SU-DHL-6 (cell line): ENCODE measurements around the gene ZNF516.

Experiments
- H2AFZ ChIP-seq: fragments of 200-600 bp; sonication (generic); 2 replicates; pipeline ENCODE4 v1.6.1; 2014; ENCODE audit warnings: low read depth, mild to moderate bottlenecking, moderate library complexity, mixed read lengths, antibody characterized with exemption, low read length; ENCODE audit not compliant: severe bottlenecking
- H3F3A ChIP-seq: fragments of 200-600 bp; shearing (Covaris generic); 2 replicates; pipeline ENCODE4 v1.6.0; 2016; ENCODE audit warnings: antibody characterized with exemption, mild to moderate bottlenecking; ENCODE audit not compliant: insufficient read depth
- H3K27ac ChIP-seq: fragments of 200-600 bp; sonication (generic); 2 replicates; pipeline ENCODE4 v1.5.1; 2016; ENCODE audit warnings: low read depth, mild to moderate bottlenecking, low read length, moderate library complexity, mixed read lengths
- H3K27me3 ChIP-seq: fragments of 200-600 bp; sonication (generic), shearing (Covaris generic); 2 replicates; pipeline ENCODE4 v1.6.0; 2014; ENCODE audit warnings: mild to moderate bottlenecking, low read length
- H3K36me3 ChIP-seq: fragments of 200-600 bp; sonication (generic); 2 replicates; pipeline ENCODE4 v1.6.1; 2014; ENCODE audit warnings: mild to moderate bottlenecking, low read length, mixed read lengths
- H3K4me2 ChIP-seq: fragments of 300-600, 200-600 bp; shearing (Covaris generic), sonication (generic); 2 replicates; pipeline ENCODE4 v1.6.0; 2014; ENCODE audit warnings: low read length, low read depth, mild to moderate bottlenecking; ENCODE audit not compliant: poor library complexity, severe bottlenecking
- H3K4me3 ChIP-seq: fragments of 200-600 bp; sonication (generic); 2 replicates; pipeline ENCODE4 v1.5.1; 2014; ENCODE audit warnings: antibody characterized with exemption, low read length, mild to moderate bottlenecking, mixed read lengths; ENCODE audit not compliant: insufficient read depth, poor library complexity, severe bottlenecking
- H3K79me2 ChIP-seq: fragments of 200-600 bp; sonication (generic); 2 replicates; pipeline ENCODE4 v1.6.1; 2014; ENCODE audit warnings: mild to moderate bottlenecking, low read length, moderate library complexity; ENCODE audit not compliant: insufficient read depth
- H3K9ac ChIP-seq: fragments of 200-600 bp; sonication (generic); 2 replicates; pipeline ENCODE4 v1.7.0; 2014; ENCODE audit warnings: mild to moderate bottlenecking, low read length
- H3K9me2 ChIP-seq: fragments of 200-600 bp; sonication (generic); replicated peaks from 2 replicates; pipeline ENCODE4 v1.6.1; 2014; ENCODE audit warnings: low read length; ENCODE audit not compliant: insufficient read depth
- H3K9me3 ChIP-seq: fragments of 200-600 bp; sonication (generic); 2 replicates; pipeline ENCODE4 v1.6.1; 2014; ENCODE audit warnings: low read length, mixed read lengths; ENCODE audit not compliant: insufficient read depth
- H4K20me1 ChIP-seq: fragments of 200-600 bp; sonication (generic); 2 replicates; pipeline ENCODE4 v1.6.1; 2014; ENCODE audit warnings: low read depth, mild to moderate bottlenecking, antibody characterized with exemption, low read length, moderate library complexity, mixed read lengths
- EZH2phosphoT487 ChIP-seq: fragments of 200-600 bp; sonication (generic), shearing (Covaris generic); conservative IDR thresholded peaks from 2 replicates; pipeline ENCODE4 v1.6.1; 2018; ENCODE audit warnings: mild to moderate bottlenecking, antibody characterized with exemption, low read length, moderate library complexity, mixed read lengths
- TF ChIP-seq, protein P1 (sequence below): fragments of 200-600 bp; sonication (generic); IDR thresholded peaks from one replicate; pipeline ENCODE4 v1.5.1; 2017; ENCODE audit warnings: antibody characterized with exemption, mild to moderate bottlenecking, low read length, moderate library complexity; ENCODE audit not compliant: insufficient read depth, poor library complexity, severe bottlenecking

Gene ZNF516

DNA sequence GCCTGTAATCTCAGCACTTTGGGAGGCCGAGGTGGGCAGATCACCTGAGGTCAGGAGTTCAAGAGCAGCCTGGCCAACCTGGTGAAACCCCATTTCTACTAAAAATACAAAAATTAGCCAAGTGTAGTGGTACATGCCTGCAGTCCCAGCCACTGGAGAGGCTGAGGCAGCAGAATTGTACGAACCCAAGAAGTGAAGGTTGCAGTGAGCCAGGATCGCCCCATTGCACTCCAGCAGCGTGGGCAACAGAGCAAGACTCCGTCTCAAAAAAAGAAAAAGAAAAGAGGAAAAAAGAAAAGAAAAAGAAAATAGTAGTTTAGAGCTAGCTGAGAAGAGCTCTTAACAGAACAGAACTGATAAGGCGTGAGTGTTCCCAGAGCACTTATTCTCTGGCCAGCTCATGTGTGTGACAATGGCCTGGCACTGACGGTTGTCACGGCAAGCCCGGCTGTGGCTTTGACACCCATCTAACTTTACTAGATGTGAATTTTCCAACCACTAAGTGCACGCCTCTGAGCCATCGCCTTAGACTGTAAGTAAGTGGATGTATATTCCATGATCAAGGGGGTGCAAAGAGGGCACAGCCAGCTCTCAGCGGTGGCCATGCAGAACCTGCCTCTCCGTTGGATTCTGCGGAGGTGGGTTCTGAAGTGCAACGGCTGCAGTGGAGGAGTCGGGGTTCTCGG, 80.0 kb downstream of the ZNF516 start:
- peaks cover 76% of the 10 kb centered on the region for H3K79me2 ChIP-seq
- H3K4me2 ChIP-seq: no peak overlapping the region
- no peak overlapping the region for H2AFZ ChIP-seq
- H4K20me1 ChIP-seq: peaks cover 17% of the 10 kb centered on the region
- no peak overlapping the region for H3K9ac ChIP-seq
- H3F3A ChIP-seq: no peaks in the 10 kb centered on the region
- no peak overlapping the region for H3K4me3 ChIP-seq
- no peaks in the 10 kb centered on the region for H3K9me3 ChIP-seq
- H3K27me3 ChIP-seq: no peaks in the 10 kb centered on the region
- TF ChIP-seq, protein P1, sequence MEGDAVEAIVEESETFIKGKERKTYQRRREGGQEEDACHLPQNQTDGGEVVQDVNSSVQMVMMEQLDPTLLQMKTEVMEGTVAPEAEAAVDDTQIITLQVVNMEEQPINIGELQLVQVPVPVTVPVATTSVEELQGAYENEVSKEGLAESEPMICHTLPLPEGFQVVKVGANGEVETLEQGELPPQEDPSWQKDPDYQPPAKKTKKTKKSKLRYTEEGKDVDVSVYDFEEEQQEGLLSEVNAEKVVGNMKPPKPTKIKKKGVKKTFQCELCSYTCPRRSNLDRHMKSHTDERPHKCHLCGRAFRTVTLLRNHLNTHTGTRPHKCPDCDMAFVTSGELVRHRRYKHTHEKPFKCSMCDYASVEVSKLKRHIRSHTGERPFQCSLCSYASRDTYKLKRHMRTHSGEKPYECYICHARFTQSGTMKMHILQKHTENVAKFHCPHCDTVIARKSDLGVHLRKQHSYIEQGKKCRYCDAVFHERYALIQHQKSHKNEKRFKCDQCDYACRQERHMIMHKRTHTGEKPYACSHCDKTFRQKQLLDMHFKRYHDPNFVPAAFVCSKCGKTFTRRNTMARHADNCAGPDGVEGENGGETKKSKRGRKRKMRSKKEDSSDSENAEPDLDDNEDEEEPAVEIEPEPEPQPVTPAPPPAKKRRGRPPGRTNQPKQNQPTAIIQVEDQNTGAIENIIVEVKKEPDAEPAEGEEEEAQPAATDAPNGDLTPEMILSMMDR: no peak
- TF ChIP-seq EZH2phosphoT487: no peak
- H3K27ac ChIP-seq: no peak overlapping the region
- no peaks in the 10 kb centered on the region for H3K9me2 ChIP-seq
- H3K36me3 ChIP-seq: no peaks in the 10 kb centered on the region

DNA sequence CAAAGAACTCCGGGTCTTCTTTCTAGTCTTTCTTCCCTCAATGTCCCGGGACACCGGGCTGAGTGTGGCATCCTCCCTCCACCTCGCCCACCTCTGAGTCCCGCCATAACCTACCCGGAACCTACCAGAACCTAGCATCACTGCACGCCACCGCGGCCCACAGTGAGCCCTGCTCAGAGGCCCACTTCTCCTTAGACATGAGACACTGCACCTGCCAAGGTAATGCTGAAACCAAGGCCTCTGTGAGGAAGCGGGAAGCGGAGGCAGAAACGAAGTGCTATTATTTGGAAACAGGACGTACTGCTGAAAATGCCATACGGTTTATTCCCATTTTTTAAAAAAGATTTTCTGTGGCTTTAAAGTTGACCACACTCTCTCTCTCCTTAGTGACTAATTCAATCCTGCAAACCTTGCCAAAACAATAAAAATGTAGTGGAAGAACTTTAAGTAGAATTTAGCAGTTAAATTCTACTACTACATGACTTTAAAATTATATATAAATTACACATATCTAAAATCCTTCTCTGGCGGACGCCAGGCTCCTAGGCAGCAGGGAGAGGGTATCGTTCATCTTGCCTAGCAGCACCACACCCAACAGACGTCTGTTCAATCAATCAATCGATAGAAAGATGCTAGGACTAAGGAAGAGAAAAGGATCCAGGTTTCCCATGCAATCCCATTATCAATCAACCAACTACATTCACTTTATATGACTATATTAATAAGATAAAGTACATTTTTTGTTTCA, 82.0 kb downstream of the ZNF516 start:
- Histone ChIP-seq H3K4me2 (no peak overlapping the region), H3K4me3 (no peak overlapping the region), H3K27me3 (no peaks in the 10 kb centered on the region), H2AFZ (no peak overlapping the region), H4K20me1 (peaks cover 13% of the 10 kb centered on the region), H3K9me2 (no peaks in the 10 kb centered on the region), H3K36me3 (no peaks in the 10 kb centered on the region), H3F3A (no peaks in the 10 kb centered on the region), H3K27ac (no peak overlapping the region), H3K79me2 (peaks cover 69% of the 10 kb centered on the region), H3K9me3 (no peaks in the 10 kb centered on the region), H3K9ac (no peak overlapping the region)
- TF ChIP-seq, protein P1: no peak
- TF ChIP-seq EZH2phosphoT487: no peak

DNA sequence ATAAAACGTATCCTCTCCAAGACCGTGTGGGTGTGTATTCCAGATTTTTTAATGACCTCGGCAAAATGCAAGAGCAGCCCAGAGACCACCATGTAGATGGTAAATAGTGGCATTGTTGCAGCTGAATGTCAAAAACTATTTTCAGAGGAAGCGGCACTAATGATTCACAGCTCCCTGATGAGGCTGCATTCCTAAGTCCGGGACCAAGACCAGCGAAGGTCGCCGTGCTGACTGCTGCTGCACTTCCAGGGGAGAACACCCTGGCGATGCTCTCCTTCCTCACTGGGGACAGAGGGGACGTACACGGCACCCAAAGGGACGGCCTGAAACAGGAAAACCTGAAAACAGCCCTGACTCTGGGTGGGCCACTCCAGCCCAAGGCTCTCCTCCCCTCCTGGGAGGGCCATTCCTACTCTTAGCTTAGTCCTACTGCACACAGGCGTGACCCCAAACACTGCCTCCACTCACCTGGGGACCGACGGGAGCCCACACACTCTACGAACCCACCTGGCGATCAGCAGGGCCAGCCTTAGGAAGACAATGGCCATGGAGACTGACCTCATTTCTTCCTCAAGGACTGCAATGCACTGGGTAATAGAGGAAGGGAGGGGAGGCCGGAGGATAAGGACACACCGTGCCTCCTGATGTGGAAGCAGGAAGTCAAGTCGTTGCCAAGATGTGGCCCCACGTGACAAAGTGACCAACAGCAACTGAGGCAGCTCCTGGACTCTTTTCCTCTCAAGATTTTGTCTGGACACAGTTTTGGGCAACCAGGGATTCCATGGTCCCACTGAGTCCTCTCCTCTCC, 82.8 kb downstream of the ZNF516 start:
- Histone ChIP-seq H3K27me3 (no peaks in the 10 kb centered on the region), H3F3A (no peaks in the 10 kb centered on the region), H3K9me2 (no peaks in the 10 kb centered on the region), H3K36me3 (no peaks in the 10 kb centered on the region), H3K9me3 (no peaks in the 10 kb centered on the region), H3K27ac (no peak overlapping the region), H4K20me1 (peaks cover 5% of the 10 kb centered on the region; the same call in 1 of the 2 replicates), H2AFZ (no peak overlapping the region), H3K79me2 (peaks cover 69% of the 10 kb centered on the region), H3K9ac (no peak overlapping the region), H3K4me2 (no peak overlapping the region), H3K4me3 (no peak overlapping the region)
- TF ChIP-seq EZH2phosphoT487: no peak
- TF ChIP-seq, protein P1: no peak
